NCI-H2029 (cell line): ENCODE results near the gene TIFAB.

Experiments used
- DNase-seq: peaks from one replicate; lab custom pipeline; 2025; lab: John Stamatoyannopoulos, UW

Gene TIFAB

DNA sequence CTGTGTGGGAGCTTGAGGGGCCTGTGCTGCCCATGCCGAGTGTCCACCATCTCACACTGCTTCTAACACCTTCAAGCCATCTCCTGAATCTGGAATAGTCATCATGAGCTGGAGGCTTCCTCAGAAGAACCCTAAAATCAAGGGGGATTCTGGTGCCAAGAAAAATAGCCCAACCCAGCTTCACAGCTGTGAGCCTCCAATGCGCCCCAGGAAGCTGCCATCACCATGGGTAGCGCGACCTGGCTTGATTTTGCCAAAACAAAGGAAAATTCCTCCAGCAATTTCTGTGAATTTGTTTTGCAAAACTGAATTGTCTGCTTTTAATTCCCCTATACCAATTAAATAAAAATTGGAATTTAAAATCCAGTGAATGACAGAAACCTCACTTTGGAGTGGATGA lies 6.2 kb upstream of the TIFAB start:
- no peak for DNase-seq

- peak; percentile 55 for DNase-seq
Measured at GRCh38 chr5:135457424-135458071, 5.4 kb upstream of the TIFAB start.

DNA sequence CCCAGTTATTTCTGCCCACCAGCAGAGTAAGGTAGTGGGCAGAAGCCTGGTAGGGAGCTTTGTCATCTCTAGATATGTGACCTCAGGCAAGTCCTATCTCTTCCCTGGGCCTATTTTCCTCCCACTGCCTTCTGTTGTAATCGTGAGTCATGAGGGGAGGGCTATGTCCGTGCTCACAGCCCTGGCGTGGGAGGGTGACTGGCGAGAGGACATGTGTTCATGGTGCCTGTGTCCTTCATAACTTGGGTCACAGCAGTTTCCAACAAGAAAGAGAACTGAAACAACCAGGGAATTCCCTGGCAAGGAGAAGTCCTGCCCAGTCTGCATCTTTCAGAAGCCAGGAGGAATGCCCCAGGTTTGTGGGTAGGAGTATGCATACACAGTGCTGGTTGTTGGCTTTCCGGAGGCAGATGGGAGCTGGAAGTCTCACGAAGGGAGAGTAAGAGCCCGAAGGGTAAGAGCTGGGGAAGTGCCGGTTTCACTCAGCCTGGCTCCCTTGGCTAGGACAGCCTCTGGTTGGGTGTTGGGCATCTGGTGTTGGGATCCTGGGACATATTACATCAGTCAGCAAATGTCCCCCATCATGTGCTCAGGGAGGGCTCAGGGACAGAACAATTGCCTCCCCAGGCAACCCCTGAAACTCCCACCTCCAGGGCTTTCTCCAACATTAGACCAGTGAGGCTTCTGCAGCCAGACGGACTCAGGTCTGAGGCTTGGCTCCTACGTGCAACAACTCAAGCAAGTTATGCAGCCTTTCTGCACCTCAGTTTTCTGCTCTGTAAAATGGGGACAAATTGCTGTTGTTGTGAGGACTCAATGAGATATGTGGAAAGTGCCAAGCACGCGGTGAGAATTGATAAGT lies 4.3 kb upstream of the TIFAB start:
- no peak for DNase-seq

DNA sequence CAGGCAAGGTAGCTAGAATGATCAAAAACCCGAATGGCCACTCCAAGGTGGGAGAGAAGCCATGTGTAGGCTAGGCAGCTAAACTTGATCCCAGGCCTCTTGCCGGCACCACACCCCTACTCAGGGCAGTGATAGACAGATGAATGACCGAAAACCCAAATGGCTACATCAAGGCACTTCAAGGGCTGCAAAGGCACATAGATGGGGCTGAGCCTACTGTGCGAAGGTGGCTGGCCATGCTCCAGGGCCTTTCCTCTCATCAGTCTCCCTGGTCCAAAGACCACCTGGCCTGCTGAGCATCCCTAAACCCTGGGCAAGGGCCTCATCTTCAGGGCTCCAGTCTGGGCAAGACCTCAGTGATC lies 3.7 kb upstream of the TIFAB start:
- no peak for DNase-seq

- no peak for DNase-seq
Measured at GRCh38 chr5:135454946-135455345, 2.8 kb upstream of the TIFAB start.

DNA sequence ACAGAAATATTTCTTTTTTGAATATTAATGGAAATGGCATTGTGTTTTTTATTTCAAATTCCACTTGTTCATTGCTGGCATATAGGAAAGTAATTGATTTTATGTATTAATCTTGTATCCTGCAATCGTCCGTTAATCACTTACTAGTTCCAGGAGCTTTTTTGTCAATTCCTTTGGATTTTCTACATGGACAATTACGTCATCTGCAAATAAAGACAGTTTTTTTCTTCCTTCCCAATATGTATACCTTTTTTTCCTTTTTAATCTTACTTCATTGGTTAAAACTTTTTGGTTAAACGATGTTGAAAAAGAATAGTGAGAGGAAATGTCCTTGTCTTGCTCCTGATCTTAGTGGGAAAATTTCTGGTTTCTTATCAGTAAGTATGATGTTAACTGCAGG lies 1.5 kb upstream of the TIFAB start:
- DNase-seq: no peak

- DNase-seq: no peak
Measured at GRCh38 chr5:135451581-135452320, 400 bp downstream of the TIFAB start.

- no peak for DNase-seq
Measured at GRCh38 chr5:135450952-135451351, 1.2 kb downstream of the TIFAB start.

- no peak for DNase-seq
Measured at GRCh38 chr5:135450336-135450735, 1.8 kb downstream of the TIFAB start.

GRCh38 chr5:135449644-135450043 lies 2.5 kb downstream of the TIFAB start:
- no peak for DNase-seq

DNA sequence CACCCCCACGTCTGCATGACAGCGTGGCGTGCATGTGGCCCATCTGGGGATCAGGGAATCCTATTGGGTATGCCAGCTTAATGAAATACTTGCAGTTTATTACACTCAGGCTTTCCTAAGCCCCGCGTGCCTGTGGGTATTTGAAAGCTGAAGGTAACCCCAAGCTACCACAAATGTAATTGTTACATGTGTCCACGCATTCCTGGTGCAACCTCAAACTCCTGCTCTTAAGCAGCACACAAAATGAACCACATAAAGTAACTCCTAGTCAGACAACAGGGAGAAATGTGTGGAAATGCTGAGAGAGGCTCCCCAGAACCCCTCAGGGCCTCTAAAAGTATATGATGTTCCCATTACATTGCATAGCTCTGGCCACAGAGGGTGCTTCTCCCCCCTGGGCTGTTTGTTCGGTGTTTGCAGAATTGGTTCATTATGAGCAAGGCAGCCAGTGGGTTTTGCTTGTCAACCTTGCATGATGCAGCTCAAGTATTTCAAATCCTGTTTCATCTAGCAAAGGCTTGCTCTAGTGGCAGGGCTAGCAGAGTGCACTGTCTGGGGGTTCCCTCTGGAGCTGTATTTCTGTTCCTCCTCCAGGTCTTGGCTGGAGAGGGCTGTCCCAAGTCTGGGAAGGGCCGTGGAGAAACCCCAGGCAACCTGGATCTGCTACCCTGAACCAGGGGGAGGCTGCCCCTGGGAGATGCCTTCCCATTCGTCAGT lies 3.2 kb downstream of the TIFAB start:
- no peak for DNase-seq

DNA sequence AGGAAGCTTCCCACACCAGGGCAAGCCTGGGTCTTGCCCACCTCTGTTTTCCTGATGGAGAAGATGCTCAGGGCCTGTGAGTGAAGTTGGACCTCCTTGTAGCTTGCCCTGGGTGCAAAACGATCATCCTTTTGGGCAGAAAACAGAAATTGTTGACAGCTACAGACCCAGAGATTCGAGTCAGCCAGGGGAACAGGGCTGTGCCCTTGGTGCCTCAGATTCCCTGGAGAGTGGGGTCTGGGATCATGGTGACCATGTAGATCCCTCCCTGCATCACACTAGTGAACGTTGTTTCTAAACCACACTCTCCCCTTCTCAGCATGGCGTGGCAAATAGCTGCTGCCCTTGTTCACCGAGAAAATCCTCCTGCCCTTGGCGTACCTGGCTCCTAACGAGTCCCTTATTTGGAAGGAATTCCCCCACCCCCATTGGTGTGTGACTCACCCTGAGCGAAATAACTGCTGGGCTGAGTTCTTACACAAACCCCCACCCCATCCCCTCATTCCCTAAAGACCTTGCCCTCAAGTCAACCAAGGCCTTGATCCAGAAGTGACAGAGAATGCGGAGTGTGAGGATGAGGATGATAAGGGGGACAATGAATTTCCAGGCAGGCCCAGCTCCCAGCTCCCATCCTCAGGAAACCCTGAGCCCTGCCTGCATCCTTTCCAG lies 3.9 kb downstream of the TIFAB start:
- no peak for DNase-seq

- DNase-seq: peak; percentile 65
Measured at GRCh38 chr5:135447298-135447929, 4.7 kb downstream of the TIFAB start, which contains the start of gene DCANP1. DCANP1 (minus strand) TSS chr5:135447348; CDS start chr5:135447108, 240 bp downstream.

- DNase-seq: no peak
Measured at GRCh38 chr5:135446615-135447014, 5.5 kb downstream of the TIFAB start.

- no peak for DNase-seq
Measured at GRCh38 chr5:135446206-135446605, 5.9 kb downstream of the TIFAB start.

GRCh38 chr5:135445306-135445985 lies 6.7 kb downstream of the TIFAB start:
- no peak for DNase-seq

DNA sequence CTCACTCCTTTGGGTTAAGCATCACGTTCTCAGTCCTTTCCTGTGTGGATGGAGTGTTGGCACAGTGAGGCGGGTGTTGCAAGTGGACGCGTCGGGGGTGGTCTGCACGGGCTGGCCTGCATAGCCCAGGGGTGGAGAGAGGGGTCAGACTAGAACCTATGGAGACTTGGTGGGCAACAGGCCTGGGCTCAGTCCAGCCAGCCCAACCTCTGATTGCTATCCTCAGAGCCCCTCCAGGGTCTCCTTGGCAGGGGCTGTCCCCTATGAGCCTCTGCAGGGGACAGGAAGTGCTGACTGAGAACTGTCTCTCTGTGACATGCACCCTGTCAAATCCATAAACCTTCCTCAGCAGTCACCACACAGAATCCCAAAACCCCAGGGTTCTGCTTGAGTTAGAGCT lies 7.3 kb downstream of the TIFAB start:
- DNase-seq: no peak

GRCh38 chr5:135444360-135444759 lies 7.8 kb downstream of the TIFAB start:
- no peak for DNase-seq

DNA sequence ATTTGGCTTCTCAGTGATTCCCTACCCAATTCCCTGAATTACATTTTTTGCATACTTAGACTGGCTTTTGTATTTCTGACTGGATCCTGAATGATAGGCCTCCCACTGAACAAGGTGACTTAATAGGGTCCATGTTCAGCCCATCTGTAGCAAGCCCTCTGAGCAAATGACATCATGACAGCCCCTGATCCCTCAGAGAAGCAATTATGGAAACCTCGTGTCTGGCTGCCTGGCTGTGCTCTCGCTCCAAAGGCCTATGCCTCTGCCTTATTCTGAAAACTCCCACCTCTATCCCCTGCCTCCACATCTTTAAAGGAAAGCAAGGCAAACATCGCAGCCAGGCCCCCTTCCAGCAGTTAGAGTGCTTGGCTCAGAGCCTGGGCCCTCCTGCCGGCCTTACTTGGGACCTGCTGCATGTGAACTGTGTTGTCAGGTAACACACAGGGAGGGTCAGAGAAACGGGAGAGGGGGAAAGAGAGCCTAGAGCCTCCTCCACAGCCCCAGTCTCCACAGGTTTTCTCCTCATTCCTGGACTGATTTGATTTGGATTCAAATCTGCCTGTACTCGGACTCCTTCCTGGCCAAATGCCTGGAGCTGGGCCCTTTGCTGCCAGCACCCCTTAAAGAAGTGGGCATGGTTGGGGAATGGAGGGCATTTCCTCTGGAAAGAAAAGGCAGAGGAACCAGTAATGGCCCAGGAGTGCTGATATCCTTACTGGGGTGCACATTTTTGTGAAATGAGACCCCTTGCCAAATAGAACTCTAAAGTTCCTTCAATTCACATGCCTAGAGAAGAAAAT lies 8.8 kb downstream of the TIFAB start:
- no peak for DNase-seq
